Suppressor macrophage treated with lipopolysaccharide for 4 hours (primary cell): ENCODE results near the gene MT1B.

Source experiments
- DNase-seq: peaks from one replicate; pipeline ENCODE4 v3.0.0-alpha.2; 2020

The MT1B gene

GRCh38 chr16:56651586-56651985 lies at the start of gene MT1B:
MT1B (plus strand) TSS chr16:56651886; CDS start chr16:56651954, 68 bp downstream.
- DNase-seq, result no peak

- DNase-seq, result peak; percentile 64
These were observed 48.1 kb upstream of the MT1B start for GRCh38 chr16:56603589-56603988.

- no peak for DNase-seq
These were observed 46.7 kb upstream of the MT1B start for GRCh38 chr16:56604966-56605365.

- no peak for DNase-seq
These were observed 46.2 kb upstream of the MT1B start for GRCh38 chr16:56605475-56605874.

GRCh38 chr16:56606071-56606475 lies 45.6 kb upstream of the MT1B start:
- no peak for DNase-seq

GRCh38 chr16:56606476-56607108 lies 45.1 kb upstream of the MT1B start:
- no peak for DNase-seq

GRCh38 chr16:56607109-56607618 lies 44.5 kb upstream of the MT1B start:
- peak; percentile 80 for DNase-seq

- DNase-seq, result no peak
These were observed 44.0 kb upstream of the MT1B start for GRCh38 chr16:56607675-56608042.

- DNase-seq, result peak; percentile 99
These were observed 43.4 kb upstream of the MT1B start, which contains the start of gene MT2A for GRCh38 chr16:56608043-56608875. MT2A (plus strand) TSS chr16:56608584; CDS start chr16:56608656, 72 bp downstream.

- no peak for DNase-seq
These were observed 42.7 kb upstream of the MT1B start for GRCh38 chr16:56608876-56609462.

GRCh38 chr16:56609463-56609921 lies 42.2 kb upstream of the MT1B start:
- DNase-seq, result peak; percentile 98

- peak; percentile 99 for DNase-seq
These were observed 41.6 kb upstream of the MT1B start for GRCh38 chr16:56610017-56610608.

- no peak for DNase-seq
These were observed 41.0 kb upstream of the MT1B start for GRCh38 chr16:56610609-56611111.

- DNase-seq, result peak; percentile 71
These were observed 40.3 kb upstream of the MT1B start for GRCh38 chr16:56611281-56611833.

- DNase-seq, result no peak
These were observed 38.0 kb upstream of the MT1B start for GRCh38 chr16:56613706-56614105.

GRCh38 chr16:56614549-56614991 lies 37.1 kb upstream of the MT1B start:
- DNase-seq, result no peak

GRCh38 chr16:56615353-56615752 lies 36.3 kb upstream of the MT1B start:
- no peak for DNase-seq

- DNase-seq, result no peak
These were observed 35.0 kb upstream of the MT1B start for GRCh38 chr16:56616608-56617211.

- peak; percentile 39 for DNase-seq
These were observed 34.2 kb upstream of the MT1B start for GRCh38 chr16:56617212-56618085.

- DNase-seq, result no peak
These were observed 33.5 kb upstream of the MT1B start for GRCh38 chr16:56618138-56618537.

GRCh38 chr16:56620339-56620897 lies 31.3 kb upstream of the MT1B start:
- DNase-seq, result no peak
